GM12892 (cell line): Measurements from ENCODE around the gene NAA16.

ENCODE experiments used
- POLR2A ChIP-seq: IDR thresholded peaks from 2 replicates; pipeline ENCODE4 v1.6.1; 2011; ENCODE audit warnings: low read depth, low read length, control low read depth
- POLR2AphosphoS5 ChIP-seq: IDR thresholded peaks from 2 replicates; pipeline ENCODE4 v1.6.1; 2011; ENCODE audit warnings: low read depth, low read length, control low read depth

- TF ChIP-seq POLR2AphosphoS5 (no peak), POLR2A (no peak)
Measured at GRCh38 chr13:41388143-41388881, 77.2 kb downstream of the NAA16 start.
